NOMO-1 treated with dmso at 0.1 percent for 144 hours (cell line): ENCODE data around the gene SYTL2.
"Not testable (repeated sequence)": the region's sequence is repeated elsewhere in the genome, so short reads cannot be mapped to it uniquely, and the experiment has no call there.

ENCODE experiments used
- DNase-seq: peaks from one replicate; lab custom pipeline; 2025; ENCODE audit not compliant: unreplicated experiment; lab: John Stamatoyannopoulos, UW

Gene SYTL2

DNA sequence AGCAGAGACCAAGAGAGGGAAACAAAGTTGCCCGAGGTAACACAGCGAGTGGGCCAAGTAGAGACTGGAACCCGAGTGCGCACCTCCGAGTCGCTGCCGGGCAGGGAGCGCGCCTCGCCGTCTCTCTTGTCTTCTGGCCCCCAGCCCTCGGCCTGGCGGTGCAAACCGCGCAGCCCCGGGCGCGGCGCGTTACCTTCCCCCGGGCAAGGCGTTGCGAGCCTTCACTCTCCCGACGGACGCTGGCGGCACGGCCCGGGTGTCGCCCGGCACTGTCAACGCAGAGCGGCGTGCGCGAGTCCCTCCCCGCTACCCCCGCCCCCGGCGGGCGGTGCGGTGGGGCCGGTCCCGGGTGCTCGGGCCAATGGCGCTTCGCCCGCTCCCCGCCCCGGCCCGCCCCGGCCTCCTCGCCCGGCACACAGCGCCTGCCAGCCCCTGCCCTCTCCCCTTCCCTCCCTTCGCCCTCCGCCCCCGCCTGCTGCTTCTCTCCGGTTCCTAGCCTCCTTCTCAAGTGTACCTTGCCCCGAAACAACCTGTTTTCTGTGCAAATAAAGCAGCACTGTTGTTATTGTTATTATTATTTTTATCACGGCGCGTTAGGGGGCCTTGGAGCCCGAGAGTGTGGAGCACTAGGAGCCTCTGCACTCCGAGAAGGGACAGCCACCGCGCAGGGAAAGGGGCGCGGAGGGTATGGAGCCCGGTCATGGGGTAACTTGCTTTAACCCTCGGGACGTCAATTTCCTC, at the start of gene SYTL2:
Gene SYTL2, minus strand, starts transcription at position 271 of the 741 bp plus-strand sequence. CDS start 53,416 bp downstream, outside the sequence.
- DNase-seq: peak; percentile 6

- not testable (repeated sequence) for DNase-seq
These were observed 48.6 kb upstream of the SYTL2 start for GRCh38 chr11:85859541-85859940.

DNA sequence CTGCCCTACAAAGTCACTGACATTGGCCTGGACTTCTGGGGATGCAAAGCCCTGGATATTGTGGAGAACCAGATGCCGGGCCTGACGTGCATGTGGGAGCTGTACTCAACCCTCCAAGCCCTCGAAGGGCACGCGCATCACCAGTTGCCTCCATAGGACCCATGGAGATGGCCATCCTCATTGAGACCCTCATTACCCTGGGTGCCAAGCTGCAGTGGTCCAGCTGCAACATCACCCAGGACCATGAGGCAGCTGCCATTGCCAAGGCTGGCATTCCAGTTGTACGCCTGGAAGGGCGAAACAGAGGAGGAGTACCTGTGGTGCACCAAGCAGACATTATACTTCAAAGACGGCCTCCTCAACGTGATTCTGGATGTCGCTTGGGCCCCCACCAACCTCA, 46.2 kb upstream of the SYTL2 start:
- DNase-seq: no peak

GRCh38 chr11:85855341-85855656, 44.4 kb upstream of the SYTL2 start, which contains the start of gene CCDC83:
CCDC83 (plus strand) TSS chr11:85855383; CDS start chr11:85865124, 9,741 bp downstream.
- no peak for DNase-seq

DNA sequence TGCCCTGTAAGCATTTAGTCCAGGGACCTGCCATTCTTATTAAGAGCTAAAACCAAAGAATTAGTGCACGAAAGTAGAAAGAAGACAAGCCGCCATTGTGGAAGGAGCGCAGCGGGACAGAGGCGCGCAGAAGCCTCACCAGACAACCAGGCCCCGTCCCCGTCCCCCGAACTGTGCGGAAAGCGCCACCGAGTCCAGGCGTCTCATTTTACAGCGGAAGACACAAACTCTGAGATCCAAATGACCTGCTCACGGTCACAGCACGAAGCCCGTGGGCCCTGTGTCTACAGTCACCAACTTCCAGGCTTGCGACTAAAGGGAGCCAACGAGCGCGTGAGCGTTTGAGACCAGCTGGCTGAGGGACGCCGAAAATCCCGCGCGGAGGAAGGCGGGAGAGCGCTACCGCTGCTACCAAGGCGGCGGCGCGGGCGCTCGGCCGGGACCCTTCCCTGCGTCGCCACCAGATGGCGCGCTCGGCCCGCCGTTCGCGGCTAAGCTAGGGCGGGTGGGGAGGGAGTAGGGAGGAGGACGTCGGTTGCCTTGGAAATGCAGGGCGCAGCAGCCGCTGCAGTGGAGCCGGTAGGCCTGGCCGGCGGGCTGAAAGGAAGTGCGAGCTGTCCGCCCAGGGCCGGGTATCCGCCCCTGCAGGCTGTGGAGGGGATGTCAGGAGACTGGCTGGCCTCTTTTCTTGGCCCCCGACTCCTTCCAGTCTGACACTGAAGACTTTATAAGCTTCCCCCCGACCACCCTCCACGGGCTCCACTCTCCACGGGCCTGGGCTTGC, 43.8 kb upstream of the SYTL2 start:
- DNase-seq: peak; percentile 89

- DNase-seq: no peak
These were observed 43.2 kb upstream of the SYTL2 start for GRCh38 chr11:85854212-85854556.

GRCh38 chr11:85853541-85853940, 42.6 kb upstream of the SYTL2 start:
- not testable (repeated sequence) for DNase-seq

DNA sequence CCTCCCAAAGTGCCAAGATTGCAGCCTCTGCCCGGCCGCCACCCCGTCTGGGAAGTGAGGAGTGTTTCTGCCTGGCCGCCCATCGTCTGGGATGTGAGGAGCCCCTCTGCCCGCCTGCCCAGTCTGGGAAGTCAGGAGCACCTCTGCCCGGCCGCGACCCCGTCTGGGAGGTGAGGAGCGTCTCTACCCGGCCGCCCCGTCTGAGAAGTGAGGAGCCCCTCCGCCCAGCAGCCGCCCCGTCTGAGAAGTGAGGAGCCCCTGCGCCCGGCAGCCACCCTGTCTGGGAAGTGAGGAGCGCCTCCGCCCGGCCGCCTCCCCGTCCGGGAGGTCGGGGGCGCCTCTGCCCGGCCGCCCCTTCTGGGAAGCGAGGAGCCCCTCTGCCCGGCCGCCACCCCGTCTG, 41.8 kb upstream of the SYTL2 start:
- DNase-seq: not testable (repeated sequence)

GRCh38 chr11:85848556-85848955, 37.6 kb upstream of the SYTL2 start:
- no peak for DNase-seq

DNA sequence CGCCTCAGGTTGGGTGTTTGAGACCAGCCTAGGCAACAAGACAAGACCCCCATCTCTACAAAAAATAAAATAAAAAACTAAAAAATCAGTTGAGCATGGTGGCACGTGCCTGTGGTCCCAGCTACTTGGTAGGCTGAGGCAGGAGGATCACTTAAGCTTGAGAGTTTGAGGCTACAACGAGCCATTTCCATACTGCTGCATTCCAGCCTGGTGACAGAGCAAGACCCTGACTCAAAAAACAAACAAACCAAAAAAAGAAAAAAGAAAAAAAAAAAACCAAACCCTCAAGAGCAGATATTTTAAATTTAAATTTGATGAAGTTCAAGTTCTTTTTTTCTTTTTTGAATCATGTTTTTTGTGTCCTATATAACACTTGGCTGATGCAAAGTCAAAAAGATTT, 37.1 kb upstream of the SYTL2 start:
- DNase-seq: no peak

- no peak for DNase-seq
These were observed 36.5 kb upstream of the SYTL2 start for GRCh38 chr11:85847436-85847835.

- DNase-seq: no peak
These were observed 34.2 kb upstream of the SYTL2 start for GRCh38 chr11:85845124-85845631.

DNA sequence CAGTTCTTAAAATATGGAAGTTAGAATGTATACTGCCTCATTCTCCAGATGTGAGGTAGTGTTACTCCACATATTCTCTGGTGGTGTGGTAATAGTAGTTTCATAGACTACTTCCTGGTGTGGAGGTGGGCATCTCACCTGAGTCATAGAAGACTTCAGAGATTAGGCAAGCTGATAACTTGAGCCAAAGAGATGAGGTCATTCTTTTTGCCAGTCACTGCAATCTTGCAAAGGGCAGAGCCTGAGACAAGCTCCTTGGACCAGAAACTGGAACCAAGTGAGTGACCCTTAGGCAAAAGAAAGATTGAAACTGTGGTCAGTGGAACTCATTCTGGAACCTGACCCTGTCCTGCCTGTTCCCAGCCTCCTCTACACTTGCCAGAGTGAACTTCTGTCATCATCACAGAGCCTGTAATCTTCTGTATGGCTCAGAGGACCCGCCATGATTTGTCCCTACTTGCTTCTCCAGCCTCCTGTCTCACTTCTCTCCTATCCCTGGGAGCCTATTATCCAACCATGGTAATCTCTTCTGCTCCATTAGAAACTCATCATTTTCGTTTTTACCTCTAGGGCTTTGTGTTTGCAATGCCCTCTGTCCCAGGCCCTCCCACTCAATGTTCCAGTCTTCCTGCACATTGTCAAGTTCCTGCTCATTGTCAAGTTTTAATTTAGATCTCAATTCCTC, 33.6 kb upstream of the SYTL2 start:
- no peak for DNase-seq

DNA sequence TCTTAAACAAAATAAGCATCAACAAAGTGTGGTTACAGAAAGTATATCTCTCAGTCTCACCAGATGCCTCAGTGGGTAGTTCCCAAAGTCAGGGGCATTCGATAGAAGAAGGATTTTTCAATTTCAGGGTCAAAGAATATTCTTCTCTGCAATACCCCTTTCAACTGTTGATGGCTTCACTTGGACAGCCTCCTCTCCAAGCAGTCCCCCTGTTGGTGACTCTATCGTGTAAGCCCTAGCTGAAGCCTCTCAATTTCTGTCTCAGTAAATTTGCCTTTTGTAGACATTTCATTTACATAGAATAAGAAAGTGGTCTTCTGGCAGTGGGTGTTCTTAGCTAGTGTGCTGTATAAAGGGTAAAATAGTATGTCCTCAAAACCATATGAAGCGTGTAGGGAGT, 33.0 kb upstream of the SYTL2 start:
- no peak for DNase-seq

- DNase-seq: not testable (repeated sequence)
These were observed 30.0 kb upstream of the SYTL2 start for GRCh38 chr11:85840932-85841331.

DNA sequence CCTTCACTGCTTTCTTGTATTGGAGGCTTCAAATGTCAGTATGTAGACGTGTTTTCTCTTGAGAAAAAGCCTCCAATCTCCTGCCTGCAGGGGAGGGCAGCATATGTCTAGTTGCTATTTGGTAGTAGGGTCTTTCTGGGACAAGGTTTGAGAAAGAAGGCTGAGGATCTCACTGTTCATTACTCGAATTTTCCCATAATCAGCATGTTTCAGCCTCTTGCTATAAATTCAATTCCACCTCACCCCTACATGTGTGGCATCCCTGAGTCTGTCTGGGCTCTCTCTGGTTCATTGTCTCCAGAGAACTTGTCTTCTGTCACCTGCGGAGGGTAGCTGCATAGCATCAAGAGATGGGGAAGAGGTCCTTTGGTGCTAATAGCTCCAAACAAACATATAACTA, 24.8 kb upstream of the SYTL2 start:
- no peak for DNase-seq

- no peak for DNase-seq
These were observed 24.3 kb upstream of the SYTL2 start for GRCh38 chr11:85835263-85835662.

DNA sequence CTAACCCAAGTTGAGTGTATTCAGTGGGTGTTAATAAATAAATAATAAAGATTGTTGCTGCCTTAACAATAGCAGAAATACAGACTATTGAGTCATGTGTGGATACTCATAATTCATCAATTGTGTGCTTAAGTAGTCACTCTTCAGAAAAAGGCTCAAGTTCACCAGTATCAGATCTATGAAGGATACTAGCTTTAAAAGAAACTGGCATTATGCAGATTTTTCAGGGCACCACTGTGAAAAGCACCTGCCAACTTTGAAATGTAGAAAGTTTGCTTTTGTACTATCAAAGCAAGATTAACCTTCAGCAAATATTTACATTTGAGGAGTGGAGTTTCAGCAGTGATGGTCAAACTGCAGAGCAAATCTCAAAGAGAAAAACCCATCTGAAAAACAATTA, 20.1 kb upstream of the SYTL2 start:
- DNase-seq: no peak

GRCh38 chr11:85829172-85829571, 18.2 kb upstream of the SYTL2 start:
- DNase-seq: no peak

GRCh38 chr11:85828640-85828978, 17.7 kb upstream of the SYTL2 start:
- no peak for DNase-seq

DNA sequence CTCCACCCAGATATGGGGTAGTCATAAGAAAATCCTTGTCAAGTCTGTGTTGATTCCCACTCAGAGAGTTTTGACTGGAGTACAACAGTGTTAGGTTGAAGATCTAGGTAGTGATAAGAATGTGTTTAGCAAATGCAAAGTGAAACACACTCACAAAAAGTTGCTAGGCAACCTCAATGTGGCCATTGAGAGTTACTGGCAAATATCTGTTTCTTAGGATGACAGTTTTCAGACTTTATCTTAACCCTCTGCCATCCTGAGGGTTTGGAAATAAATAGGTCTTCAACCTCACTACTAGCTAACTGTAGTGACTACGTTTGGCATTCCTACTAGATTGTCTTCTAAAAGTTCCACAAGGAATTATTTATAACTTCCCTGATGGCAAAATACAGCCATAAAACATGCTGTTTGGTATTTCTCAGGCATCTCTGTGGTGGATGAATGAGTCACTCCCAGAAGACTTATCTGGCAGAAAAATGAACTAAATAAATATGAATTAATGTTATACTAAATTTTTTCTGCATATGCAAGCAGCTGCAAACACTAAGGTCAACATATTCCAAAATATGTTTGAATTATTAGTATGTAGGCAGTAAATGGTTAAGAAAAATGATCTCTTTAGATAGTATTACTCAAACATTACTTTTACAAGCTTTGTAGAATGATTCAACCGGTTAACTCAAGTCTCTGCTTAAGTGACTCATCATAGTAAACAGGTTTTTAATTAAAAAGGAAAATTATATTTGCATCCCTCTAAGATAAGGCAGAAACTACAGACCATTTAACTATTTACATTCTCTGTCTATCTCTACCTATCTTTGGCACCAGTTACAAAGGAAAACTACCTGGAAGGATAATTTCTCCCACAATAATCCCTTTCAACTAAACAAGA, 17.1 kb upstream of the SYTL2 start:
- DNase-seq: no peak
